HEK293T (cell line): ENCODE measurements around the gene PLCL2.
"Not testable (repeated sequence)": the region's sequence is repeated elsewhere in the genome, so short reads cannot be mapped to it uniquely, and the experiment has no call there.

Source experiments
- CTCF ChIA-PET: fragments of 350-600 bp; formaldehyde crosslinking; extraction: SDS; loops from one replicate; lab custom pipeline; 2021; ENCODE audit warnings: antibody characterized with exemption, inconsistent platforms; lab: Yijun Ruan, JAX
- POLR2A ChIA-PET: fragments of 350-600 bp; formaldehyde crosslinking; extraction: SDS; loops from one replicate; lab custom pipeline; 2020; ENCODE audit warnings: antibody characterized with exemption, inconsistent platforms; lab: Yijun Ruan, JAX
- DNase-seq: peaks from one replicate; pipeline ENCODE4 v3.0.0; 2012; ENCODE audit warnings: mixed read lengths; ENCODE audit errors: extremely low spot score
- ARNT ChIP-seq: fragments of 450-650 bp; IDR thresholded peaks from 2 replicates; pipeline ENCODE4 v1.6.1; 2017; ENCODE audit warnings: mild to moderate bottlenecking
- BHLHE40 ChIP-seq: fragments of 450-650 bp; IDR thresholded peaks from 2 replicates; pipeline ENCODE4 v1.6.1; 2016; ENCODE audit warnings: mild to moderate bottlenecking, moderate library complexity, borderline replicate concordance
- CTBP1 ChIP-seq: fragments of 450-650 bp; IDR thresholded peaks from 2 replicates; pipeline ENCODE4 v1.6.1; 2016; ENCODE audit warnings: borderline replicate concordance
- ELF4 ChIP-seq: fragments of 450-650 bp; IDR thresholded peaks from 2 replicates; pipeline ENCODE4 v1.6.1; 2017; ENCODE audit warnings: antibody characterized with exemption
- FOXA1 ChIP-seq: fragments of 450-650 bp; IDR thresholded peaks from 2 replicates; pipeline ENCODE4 v1.6.1; 2016; ENCODE audit warnings: mild to moderate bottlenecking
- FOXK2 ChIP-seq: fragments of 450-650 bp; IDR thresholded peaks from 2 replicates; pipeline ENCODE4 v1.6.1; 2016; ENCODE audit warnings: mild to moderate bottlenecking
- FOXM1 ChIP-seq: fragments of 450-650 bp; IDR thresholded peaks from 2 replicates; pipeline ENCODE4 v1.6.1; 2017; ENCODE audit warnings: mild to moderate bottlenecking, borderline replicate concordance
- HDGF ChIP-seq: fragments of 450-650 bp; IDR thresholded peaks from 2 replicates; pipeline ENCODE4 v1.6.1; 2017; ENCODE audit warnings: antibody characterized with exemption, borderline replicate concordance
- L3MBTL2 ChIP-seq: fragments of 450-650 bp; conservative IDR thresholded peaks from 2 replicates; pipeline ENCODE4 v1.6.1; 2016; ENCODE audit warnings: mild to moderate bottlenecking
- LEF1 ChIP-seq: fragments of 450-650 bp; IDR thresholded peaks from 2 replicates; pipeline ENCODE4 v1.6.1; 2017; ENCODE audit warnings: mild to moderate bottlenecking, borderline replicate concordance
- NFRKB ChIP-seq: fragments of 450-650 bp; IDR thresholded peaks from 2 replicates; pipeline ENCODE4 v1.6.1; 2016; ENCODE audit warnings: mild to moderate bottlenecking, moderate library complexity
- PKNOX1 ChIP-seq: fragments of 450-650 bp; IDR thresholded peaks from 2 replicates; pipeline ENCODE4 v1.6.1; 2016
- SP1 ChIP-seq: fragments of 450-650 bp; IDR thresholded peaks from 2 replicates; pipeline ENCODE4 v1.6.1; 2017
- SUZ12 ChIP-seq: fragments of 450-650 bp; IDR thresholded peaks from 2 replicates; pipeline ENCODE4 v1.6.1; 2016; ENCODE audit warnings: mild to moderate bottlenecking
- TARDBP ChIP-seq: fragments of 450-650 bp; IDR thresholded peaks from 2 replicates; pipeline ENCODE4 v1.6.1; 2016
- ZNF384 ChIP-seq: fragments of 450-650 bp; IDR thresholded peaks from 2 replicates; pipeline ENCODE4 v1.6.1; 2016

PLCL2 gene

GRCh38 chr3:16950282-16950681, 65.5 kb downstream of the PLCL2 start:
- TF ChIP-seq TARDBP: no peak
- TF ChIP-seq LEF1: no peak
- TF ChIP-seq NFRKB: no peak
- TF ChIP-seq L3MBTL2: no peak
- no peak for TF ChIP-seq PKNOX1
- TF ChIP-seq CTBP1: no peak
- no peak for TF ChIP-seq SUZ12
- no peak for TF ChIP-seq ZNF384
- TF ChIP-seq BHLHE40: no peak
- TF ChIP-seq FOXK2: no peak
- no peak for TF ChIP-seq SP1
- no peak for TF ChIP-seq HDGF
- TF ChIP-seq ARNT: no peak
- ChIA-PET CTCF (no interaction called here), POLR2A (no interaction called here)
- DNase-seq: no peak

- CTCF ChIA-PET: no interaction called here
- POLR2A ChIA-PET: no interaction called here
- DNase-seq: no peak
- TF ChIP-seq HDGF: no peak
- no peak for TF ChIP-seq ELF4
- TF ChIP-seq ARNT: no peak
- TF ChIP-seq SP1: no peak
- TF ChIP-seq FOXK2: no peak
- no peak for TF ChIP-seq BHLHE40
- no peak for TF ChIP-seq FOXA1
Measured at GRCh38 chr3:16950845-16951244, 66.1 kb downstream of the PLCL2 start.

- CTCF ChIA-PET, DNase-seq: not testable (repeated sequence)
- POLR2A ChIA-PET: interaction anchor here (0.6 kb wide), 1 partner anchor 17 kb away, joined by 3 read pairs; no protein-coding TSS in a partner anchor
Measured at GRCh38 chr3:16957852-16958251, 73.1 kb downstream of the PLCL2 start.

GRCh38 chr3:16960125-16960524, 75.4 kb downstream of the PLCL2 start:
- DNase-seq: no peak
- CTCF ChIA-PET: no interaction called here
- no peak for TF ChIP-seq SP1
- no peak for TF ChIP-seq HDGF
- TF ChIP-seq NFRKB: no peak
- no peak for TF ChIP-seq FOXK2
- no peak for TF ChIP-seq FOXM1
- TF ChIP-seq TARDBP: no peak
- no peak for TF ChIP-seq BHLHE40
- no peak for TF ChIP-seq ARNT
- no peak for TF ChIP-seq L3MBTL2
- TF ChIP-seq CTBP1: no peak
- no peak for TF ChIP-seq FOXA1
- no peak for TF ChIP-seq LEF1
- TF ChIP-seq PKNOX1: no peak
- TF ChIP-seq SUZ12: no peak
- no peak for TF ChIP-seq ZNF384
- TF ChIP-seq ELF4: no peak
- POLR2A ChIA-PET: no interaction called here

- TF ChIP-seq SUZ12 (no peak), ARNT (no peak), HDGF (no peak), FOXK2 (no peak), PKNOX1 (no peak), NFRKB (no peak), L3MBTL2 (no peak), CTBP1 (no peak), FOXA1 (no peak), TARDBP (no peak), ZNF384 (no peak), SP1 (no peak), ELF4 (no peak), BHLHE40 (no peak), FOXM1 (no peak), LEF1 (no peak)
- POLR2A ChIA-PET: no interaction called here
- CTCF ChIA-PET: no interaction called here
- no peak for DNase-seq
Measured at GRCh38 chr3:16961621-16962205, 77.0 kb downstream of the PLCL2 start.

- DNase-seq: no peak
- POLR2A ChIA-PET: interaction anchor here (0.6 kb wide), 1 partner anchor 17 kb away, joined by 3 read pairs; no protein-coding TSS in a partner anchor
- no peak for TF ChIP-seq PKNOX1
- TF ChIP-seq CTBP1: no peak
- TF ChIP-seq BHLHE40: no peak
- CTCF ChIA-PET: no interaction called here
Measured at GRCh38 chr3:16975083-16975482, 90.3 kb downstream of the PLCL2 start.
